Activated CD8-positive, alpha-beta memory T cell treated with anti-CD3 and anti-CD28 coated beads for 1 hour (primary cell): ENCODE measurements around the gene RHOXF1.
"Not testable (repeated sequence)": the region's sequence is repeated elsewhere in the genome, so short reads cannot be mapped to it uniquely, and the experiment has no call there.

ENCODE experiments used
- DNase-seq, 2 donors: peaks; one replicate each; pipeline ENCODE4 v3.0.0-alpha.2; 2020; ENCODE audit warnings: low read depth in 1 of 2; ENCODE audit errors: extremely low read depth in 1 of 2

Gene RHOXF1

GRCh38 chrX:120087289-120088017, 28.3 kb downstream of the RHOXF1 start:
- no peak for DNase-seq

- not testable (repeated sequence) for DNase-seq
Measured at GRCh38 chrX:120085553-120086185, 30.0 kb downstream of the RHOXF1 start.

- not testable (repeated sequence) for DNase-seq
Measured at GRCh38 chrX:120077590-120077989, 38.1 kb downstream of the RHOXF1 start, which contains the start of gene RHOXF2B. RHOXF2B (minus strand) TSS chrX:120077690; CDS start chrX:120077552, 138 bp downstream.

- not testable (repeated sequence) for DNase-seq
Measured at GRCh38 chrX:120066169-120066568, 49.5 kb downstream of the RHOXF1 start.
